IPS-NIHi11 (cell line): ENCODE results near the gene CHTF18.

Experiments
- DNase-seq: peaks from one replicate; pipeline ENCODE4 v3.0.0; 2012; ENCODE audit warnings: mixed read lengths, low spot score

CHTF18 gene

GRCh38 chr16:760545-761343, 27.7 kb upstream of the CHTF18 start, which contains the start of gene MSLN:
MSLN (plus strand) TSS chr16:760734; CDS start chr16:762681, 1,947 bp downstream.
- DNase-seq: no peak

DNA sequence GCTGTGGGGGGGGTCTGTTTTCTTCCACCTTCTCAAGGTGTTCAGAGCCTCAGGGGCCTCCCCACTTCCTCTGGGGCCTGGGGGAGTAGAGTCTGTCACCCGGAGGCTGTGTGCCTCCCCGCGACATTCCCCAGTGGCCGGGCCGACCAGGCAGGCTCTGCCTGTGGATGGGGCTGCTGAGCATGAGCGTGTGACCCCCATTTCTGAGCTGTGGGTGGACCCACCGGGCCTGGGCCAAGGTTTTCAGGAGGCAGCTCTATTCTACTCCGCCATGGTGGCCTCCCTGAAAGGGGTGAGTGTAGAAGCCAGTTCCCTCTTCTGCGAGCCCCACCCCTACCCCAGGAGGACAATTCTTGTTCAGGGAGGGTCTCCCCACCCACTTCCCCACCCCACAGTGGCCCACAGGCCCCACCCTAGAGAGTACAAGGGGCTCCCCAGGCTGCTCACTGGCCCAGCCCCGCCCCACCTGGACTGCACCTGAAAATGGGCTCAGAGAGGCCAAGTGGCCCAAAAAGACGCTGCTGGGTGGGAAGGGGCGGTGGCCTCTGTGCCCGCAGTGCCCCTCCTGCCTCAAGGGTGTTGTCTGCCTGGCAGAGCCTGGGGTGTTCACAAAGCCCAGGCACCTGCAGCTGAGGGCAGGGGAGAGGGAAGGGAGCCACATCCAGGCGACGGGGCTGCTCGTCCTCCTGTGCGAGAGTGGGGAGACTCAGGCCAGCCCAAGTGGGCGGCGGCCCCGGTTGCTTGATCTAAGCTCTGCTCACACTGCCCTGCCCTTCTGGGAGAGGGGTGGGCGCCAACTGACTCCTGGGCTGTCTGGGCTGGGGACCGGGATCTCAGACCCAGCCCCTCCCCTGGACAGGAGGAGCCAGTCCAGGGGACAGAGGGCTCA, 26.6 kb upstream of the CHTF18 start:
- no peak for DNase-seq

DNA sequence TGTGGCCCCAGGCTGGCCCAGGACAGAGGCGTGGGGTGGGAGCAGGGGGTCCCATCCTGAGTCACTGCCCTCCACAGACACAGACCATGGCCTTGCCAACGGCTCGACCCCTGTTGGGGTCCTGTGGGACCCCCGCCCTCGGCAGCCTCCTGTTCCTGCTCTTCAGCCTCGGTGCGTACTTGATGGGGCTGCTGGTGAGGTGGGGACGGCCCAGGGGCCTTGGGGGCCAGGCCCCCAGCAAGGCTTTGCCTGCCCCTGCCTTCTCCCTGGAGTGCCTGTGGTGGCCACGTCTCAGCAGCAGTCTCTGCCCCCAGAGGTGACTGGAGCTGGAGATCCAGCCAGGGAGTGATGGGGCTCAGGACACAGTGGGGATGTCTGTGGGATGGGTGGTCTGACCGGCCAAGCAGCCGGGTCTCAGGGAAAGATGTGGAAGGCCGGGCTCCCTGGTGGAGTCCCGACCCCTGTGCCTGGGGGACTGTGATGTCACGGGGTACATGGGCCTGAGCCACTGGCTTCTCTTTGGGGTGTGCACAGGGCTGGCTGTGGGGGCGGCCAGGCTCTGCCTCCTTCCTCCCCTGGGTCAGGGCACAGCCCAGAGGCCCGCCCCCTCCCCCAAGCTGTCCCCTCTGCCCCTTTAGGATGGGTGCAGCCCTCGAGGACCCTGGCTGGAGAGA, 25.7 kb upstream of the CHTF18 start:
- no peak for DNase-seq

DNA sequence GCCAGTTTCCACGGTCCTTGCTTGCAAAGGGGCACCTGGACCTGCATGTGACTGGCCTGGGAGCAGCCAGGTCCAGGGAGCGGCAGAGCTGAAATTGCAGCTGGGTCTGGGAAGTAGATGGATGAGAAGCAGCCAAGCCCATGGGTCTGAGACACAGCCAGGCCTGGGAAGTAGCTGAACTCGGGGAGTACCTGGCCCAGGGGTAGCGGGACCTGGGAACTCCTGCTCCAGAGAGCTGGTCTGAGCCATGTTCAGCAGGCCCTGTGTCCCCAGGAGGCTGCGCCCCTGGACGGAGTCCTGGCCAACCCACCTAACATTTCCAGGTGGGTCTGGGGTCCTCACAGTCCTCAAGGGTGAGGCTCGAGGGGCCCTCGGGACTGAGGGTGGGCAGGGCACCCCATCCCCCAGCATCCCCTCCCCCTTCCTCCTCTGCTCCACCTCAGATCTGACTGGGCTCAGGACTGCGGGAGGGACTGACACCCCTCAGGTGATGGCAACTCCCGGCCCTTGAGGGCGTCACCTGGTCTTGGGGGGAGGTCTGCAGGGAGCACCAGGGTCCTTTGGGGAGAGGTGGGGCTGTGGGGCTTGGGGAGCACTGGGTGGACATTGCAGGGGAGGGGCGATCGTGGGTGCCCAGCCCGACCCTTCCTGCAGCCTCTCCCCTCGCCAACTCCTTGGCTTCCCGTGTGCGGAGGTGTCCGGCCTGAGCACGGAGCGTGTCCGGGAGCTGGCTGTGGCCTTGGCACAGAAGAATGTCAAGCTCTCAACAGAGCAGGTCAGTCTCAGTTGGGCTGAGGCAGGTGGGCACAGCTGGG, 24.8 kb upstream of the CHTF18 start:
- no peak for DNase-seq

GRCh38 chr16:764184-764750, 24.2 kb upstream of the CHTF18 start:
- no peak for DNase-seq

GRCh38 chr16:764848-765487, 23.5 kb upstream of the CHTF18 start:
- DNase-seq: no peak

- DNase-seq: no peak
Measured at GRCh38 chr16:765488-765865, 22.9 kb upstream of the CHTF18 start.

- no peak for DNase-seq
Measured at GRCh38 chr16:766008-766819, 22.2 kb upstream of the CHTF18 start.

DNA sequence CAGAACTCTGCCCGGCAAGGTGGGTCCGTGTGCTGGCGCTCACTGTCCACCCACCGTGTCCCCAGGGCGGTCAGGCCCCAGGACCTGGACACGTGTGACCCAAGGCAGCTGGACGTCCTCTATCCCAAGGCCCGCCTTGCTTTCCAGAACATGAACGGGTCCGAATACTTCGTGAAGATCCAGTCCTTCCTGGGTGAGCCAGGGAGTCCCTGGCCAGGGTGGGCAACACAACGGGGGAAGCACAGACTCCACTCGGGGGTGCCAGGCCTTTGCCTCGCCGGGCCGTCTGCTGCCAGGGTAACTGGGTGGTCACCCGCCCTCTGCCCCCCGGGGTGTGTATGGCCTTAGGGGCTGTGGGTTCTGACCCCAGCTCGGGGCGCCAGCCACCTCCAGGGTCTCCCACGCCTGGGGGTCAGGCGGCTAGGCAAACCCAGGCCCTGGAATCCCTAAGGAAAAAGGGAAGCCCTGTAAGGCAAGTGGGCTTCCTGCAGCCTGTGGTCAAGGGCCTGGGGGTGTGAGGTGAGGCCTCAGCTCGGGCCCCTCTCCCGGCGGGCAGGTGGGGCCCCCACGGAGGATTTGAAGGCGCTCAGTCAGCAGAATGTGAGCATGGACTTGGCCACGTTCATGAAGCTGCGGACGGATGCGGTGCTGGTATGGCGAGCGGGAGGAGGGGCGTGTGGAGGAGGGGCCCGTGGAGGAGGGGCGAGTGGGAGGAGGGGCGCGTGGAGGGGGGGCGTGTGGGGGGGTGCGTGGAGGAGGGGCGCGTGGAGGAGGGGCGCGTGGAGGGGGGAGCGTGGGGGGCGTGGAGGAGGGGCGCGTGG, 21.4 kb upstream of the CHTF18 start:
- DNase-seq: no peak

DNA sequence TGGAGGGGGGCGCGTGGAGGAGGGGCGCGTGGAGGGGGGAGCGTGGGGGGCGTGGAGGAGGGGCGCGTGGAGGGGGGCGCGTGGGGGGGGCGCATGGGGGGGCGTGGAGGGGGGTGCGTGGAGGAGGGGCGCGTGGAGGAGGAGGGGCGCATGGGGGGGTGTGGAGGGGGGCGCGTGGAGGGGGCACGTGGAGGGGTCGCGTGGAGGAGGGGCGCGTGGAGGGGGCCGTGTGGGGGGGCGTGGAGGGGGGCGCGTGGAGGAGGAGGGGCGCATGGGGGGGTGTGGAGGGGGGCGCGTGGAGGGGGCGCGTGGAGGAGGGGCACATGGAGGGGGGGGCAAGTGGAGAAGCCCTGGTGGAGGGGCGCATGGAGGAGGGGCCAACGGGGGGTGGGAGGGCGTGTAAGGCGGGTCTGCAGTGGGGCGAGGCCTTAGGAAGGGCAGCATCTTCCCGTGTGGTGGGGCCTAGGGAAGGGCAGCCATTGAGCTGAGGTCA, 20.6 kb upstream of the CHTF18 start:
- DNase-seq: no peak

- DNase-seq: no peak
Measured at GRCh38 chr16:768428-768827, 20.0 kb upstream of the CHTF18 start.

DNA sequence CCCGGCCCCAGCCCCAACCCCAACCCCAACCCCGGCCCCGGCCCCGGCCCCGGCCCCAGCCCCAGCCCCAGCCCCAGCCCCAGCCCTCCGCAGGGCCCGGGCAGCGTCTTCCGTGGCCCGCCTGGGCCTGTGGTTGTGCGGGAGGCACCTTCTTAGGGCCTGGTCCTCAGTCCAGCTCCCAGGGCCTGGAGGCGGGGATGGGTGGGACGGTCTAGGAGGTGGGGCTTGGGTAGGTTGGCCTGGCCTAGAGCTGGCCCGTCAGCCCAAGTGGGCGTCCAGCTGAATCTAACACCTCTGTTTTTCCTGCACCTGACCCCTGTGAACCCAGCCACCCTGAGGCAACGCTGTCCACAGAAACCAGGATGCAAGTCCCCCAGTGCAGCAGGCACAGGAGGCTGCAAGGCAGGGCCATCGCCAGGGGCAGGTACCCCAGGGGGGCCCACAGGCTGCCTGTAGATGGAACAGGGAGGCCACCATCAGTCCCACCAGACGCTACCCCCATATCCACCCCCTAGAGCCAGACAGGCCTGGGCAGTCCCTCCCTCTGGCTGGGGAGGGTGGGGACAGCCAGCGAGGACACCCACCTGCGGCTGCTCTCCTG, 19.1 kb upstream of the CHTF18 start:
- DNase-seq: no peak

DNA sequence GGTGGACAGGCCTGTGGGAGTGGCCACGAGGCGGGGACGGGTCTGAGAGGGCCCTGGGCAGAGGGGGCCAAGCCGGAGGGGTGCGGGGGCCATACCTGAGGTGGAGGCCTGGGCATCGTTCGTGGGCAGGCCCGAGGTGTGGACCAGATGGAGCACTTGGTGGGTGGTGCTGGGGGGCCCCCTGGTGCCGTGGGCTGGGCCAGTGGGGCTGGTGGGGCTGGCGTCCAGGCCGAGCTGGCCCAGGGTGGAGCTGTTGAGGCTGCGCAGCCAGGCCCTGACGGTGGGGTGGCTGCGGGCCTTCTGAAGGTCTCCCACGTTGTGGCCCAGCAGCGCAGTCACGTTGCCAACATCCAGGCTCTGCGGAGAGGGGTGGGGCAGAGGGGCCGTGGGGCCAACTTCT, 18.5 kb upstream of the CHTF18 start:
- no peak for DNase-seq

DNA sequence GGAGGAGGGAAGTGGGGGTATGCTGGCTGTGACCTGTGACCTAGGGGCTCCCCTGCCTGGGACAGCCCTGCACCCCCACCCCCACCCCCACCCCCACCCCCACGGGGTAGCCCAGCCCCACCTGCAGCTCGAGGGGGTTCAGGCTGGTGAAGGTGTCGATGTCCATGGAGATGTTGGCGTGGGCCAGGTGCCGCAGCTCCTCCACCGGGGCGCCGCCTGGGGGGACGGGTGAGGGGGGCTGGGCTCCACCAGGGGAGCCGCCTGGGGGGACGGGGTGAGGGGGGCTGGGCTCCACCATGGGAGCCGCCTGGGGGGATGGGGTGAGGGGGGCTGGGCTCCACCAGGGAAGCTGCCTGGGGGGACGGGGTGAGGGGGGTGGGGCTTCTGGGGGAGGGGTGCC, 18.0 kb upstream of the CHTF18 start:
- no peak for DNase-seq

- DNase-seq: no peak
Measured at GRCh38 chr16:772959-773358, 15.5 kb upstream of the CHTF18 start.

DNA sequence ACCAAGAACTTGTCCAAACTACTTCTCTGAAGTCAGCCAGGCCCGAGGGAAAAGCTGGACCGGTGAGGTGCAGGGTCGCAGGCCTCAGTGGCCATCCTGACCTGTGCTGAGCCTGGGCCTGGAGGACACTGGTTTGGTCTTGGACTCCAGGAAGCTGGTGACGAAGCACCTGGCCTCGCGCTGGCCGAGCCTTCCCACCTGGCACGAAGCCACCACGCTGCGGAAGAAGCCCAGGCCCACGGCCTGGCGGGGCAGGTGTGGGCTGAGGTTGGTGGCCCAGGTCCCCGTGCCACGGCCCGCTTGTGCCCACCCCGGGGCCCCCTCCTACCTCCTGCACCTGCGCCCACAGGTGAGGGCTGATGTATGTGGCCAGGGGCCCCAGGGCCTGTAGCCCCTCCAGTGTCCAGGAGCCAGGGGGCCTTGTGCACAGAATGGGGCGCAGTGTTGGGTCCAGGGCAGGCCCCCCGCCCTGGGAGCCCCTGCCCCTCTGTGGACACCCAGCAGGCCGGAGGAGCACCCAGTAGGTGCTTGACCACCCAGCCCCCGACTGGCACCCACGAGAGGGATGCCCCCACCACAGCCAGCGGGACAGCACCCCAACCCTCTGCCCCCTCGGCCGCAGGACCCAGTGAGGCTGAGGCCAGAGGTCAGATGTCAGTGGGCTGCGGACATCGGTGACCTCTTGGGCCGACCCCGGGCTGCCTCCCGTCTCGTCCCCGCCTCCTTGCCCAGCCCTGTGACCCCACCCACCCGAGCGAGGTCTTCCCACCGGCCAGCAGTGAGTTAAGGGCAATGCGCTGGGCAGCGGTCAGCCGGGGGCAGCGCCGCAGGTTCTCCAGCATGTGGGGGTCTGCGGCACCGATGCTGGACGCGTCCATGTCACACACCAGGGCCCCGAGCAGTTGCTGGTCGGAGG, 14.1 kb upstream of the CHTF18 start:
- no peak for DNase-seq

- no peak for DNase-seq
Measured at GRCh38 chr16:775236-775796, 13.1 kb upstream of the CHTF18 start.
